ENCODE measurements around the gene RAPGEF5. TPM values are rescaled to one million over a fixed set of nuclear protein-coding genes. Genes with fewer than 3 reads are reported as not detected.

The RAPGEF5 gene
- total RNA-seq, 1 experiment from 2014 or later, result 3.6 TPM

DNA sequence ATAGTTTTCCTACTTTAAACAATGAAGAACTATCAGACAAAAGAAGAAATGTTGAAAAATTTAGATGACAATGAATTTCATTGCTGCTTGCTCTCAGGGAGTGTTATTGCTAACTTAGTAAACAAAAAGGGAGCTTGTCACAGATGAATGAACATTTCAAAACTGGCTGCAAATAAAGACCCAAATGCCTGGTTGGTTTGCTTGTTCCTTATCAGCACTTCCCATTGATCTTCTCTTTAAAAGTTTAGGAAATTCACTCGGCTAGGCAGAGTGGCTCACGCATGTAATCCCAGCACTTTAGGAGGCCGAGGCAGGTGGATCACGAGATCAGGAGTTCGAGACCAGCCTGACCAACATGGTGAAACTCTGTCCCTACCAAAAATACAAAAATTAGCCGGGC, 167.2 kb downstream of the RAPGEF5 start:
- no peak for DNase-seq (ENCODE audit: low read depth)

DNA sequence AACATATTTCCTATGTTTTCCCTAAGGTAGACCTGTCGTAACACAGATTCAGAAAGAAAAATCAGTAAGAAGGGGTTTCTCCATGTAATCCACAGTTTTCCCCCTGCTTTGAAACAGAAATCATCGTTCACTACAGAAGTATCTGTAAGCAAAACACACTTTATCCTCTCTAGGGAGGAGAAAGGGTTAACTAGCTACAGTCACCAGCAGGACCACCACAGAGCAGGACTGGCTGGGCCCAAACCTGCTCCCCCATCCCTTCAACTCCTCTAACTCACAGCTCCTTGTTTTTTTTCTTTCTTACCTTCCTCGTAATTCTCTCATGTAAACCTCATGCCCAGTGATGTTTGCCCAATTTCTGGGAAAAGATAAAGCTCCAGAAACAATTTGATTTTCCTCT, 167.7 kb downstream of the RAPGEF5 start:
- DNase-seq (ENCODE audit: low read depth), result no peak

DNA sequence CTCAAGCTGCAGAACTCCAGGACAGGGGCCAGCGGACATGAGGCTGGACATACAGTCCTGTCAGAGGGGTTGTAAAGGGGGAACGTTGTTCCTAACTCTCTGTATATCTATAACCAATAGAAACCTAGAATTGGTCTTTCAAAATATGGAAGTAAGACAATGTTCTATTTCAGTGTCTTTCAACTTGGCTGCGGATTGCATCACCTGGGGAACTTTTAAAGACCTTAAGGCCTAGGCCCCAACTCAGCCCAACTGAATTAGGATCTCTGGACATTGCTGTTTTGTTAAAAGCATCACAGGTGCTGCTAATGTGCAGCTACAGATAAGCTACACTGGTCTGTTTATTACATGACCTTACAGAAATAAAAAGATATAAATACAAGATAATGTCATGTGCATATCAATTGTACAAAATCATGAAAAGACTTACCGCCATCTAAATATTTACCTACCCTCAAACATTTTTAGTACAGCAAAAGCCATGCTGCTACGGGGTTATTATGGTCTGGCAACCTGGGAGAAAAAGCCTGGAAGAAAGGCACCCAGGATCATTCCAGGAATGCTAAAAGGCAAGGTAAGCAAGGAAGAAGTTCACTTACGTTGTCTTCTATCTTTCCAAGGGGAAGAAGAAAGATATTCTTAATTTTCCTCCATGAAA, 169.1 kb downstream of the RAPGEF5 start:
- no peak for DNase-seq (ENCODE audit: low read depth)

DNA sequence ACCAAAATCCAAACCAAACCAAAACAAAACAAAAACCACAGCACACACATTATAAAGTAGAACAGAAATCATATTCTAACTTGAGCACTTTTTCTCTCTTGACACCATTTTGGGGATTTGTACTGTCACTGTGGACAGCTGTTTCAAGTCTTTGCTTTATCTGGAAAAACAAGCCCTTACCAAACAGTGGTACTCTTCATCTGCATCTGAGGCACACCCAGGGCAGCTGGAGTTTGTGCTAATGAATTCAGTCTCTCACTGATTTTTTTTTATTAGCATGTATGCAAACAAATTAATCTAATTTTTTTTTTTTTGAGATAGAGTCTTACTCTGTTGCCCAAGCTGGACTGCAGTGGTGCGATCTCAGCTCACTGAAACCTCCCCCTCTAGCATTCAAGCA, 171.4 kb downstream of the RAPGEF5 start:
- DNase-seq (ENCODE audit: low read depth), result no peak

- no peak for DNase-seq (ENCODE audit: low read depth)
Measured at GRCh38 chr7:22184549-22185199, 172.3 kb downstream of the RAPGEF5 start.

GRCh38 chr7:22183522-22184280, 173.3 kb downstream of the RAPGEF5 start:
- no peak for DNase-seq (ENCODE audit: low read depth)

GRCh38 chr7:22182149-22182548, 174.8 kb downstream of the RAPGEF5 start:
- DNase-seq (ENCODE audit: low read depth), result no peak

DNA sequence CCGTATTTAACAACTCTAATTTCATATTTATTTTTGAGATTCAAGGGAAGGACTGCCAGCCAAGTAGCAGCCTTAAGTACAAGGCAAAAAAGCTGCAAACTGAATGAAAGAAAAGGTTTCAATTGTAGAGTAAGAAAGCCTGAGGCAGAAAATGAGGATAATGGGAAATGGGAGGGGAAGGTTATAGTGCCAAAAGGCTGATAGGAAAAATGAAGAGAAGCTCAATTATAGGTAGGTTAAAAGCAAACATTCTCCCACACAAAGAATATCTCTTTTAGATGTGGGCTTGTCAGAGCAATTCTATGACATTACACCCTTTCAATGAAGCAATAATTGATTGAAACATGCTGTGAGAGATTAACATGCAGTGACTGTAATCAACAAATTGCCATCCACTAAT, 175.3 kb downstream of the RAPGEF5 start:
- DNase-seq (ENCODE audit: low read depth), result no peak

DNA sequence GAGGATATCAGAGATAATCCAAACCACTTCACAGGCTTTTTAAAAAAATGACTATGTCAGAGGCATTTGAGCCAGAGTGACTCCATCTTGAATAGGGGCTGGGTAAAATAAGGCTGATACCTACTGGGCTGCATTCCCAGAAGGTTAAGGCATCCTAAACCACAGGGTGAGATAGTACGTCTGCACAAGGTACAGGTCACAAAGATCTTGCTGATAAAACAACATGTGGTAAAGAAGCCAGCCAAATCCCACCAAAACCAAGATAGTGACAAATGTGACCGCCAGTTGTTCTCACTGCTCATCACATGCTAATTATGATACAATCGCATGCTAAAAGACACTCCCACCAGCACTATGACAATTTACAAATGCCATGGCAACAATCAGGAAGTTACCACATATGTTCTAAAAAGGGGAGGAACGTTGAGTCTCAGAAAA, 177.5 kb downstream of the RAPGEF5 start:
- DNase-seq (ENCODE audit: low read depth), result peak; percentile 35

DNA sequence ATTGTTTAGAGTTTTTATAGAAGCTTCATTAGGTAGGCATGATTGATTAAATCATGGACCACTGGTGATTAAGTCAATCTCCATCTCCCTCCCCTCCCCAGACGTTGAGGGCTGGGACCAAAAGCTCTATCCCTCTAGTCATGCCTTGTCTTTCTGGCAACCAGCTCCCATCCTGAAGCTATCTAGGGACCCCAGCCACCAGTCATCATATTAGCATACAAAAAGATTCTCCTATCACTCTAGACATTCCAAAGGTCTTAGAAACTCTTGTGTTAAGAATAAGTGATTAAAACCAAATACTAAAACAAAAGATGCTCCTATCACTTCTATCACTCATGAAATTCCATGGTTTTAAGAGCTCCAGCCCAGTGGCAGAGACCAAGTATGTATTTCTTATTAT, 178.2 kb downstream of the RAPGEF5 start:
- no peak for DNase-seq (ENCODE audit: low read depth)

DNA sequence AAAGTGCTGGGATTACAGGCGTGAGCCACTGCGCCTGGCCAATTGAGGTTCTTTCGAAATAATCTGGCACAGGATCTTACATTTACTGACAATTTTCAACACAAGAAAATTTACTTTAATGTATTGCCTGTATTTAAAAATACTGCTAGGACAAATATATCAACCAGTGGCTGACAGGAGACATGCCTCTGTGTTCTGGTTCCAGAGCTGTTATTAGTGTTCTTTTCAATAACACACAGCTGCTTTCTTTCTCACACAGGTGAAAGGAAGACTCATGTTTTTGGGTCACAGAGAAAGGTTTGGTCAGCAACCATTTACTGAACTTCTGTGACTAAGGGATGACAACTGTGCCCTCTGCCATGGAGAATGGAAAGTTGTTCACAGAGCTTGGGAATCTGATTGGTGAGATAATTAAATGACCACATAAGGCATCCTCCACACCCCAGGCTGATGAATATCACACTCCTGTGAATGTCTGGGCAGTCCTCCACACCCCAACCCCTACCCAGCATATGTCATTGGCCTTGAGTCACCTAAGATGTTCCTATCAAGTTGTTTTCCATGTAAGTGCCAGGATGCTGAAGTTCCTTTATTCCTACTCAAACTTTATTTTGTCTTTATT, 180.1 kb downstream of the RAPGEF5 start:
- DNase-seq (ENCODE audit: low read depth), result no peak

GRCh38 chr7:22174574-22174953, 182.4 kb downstream of the RAPGEF5 start:
- DNase-seq (ENCODE audit: low read depth), result no peak

GRCh38 chr7:22173685-22174573, 183.0 kb downstream of the RAPGEF5 start:
- peak; percentile 44 for DNase-seq (ENCODE audit: low read depth)

- no peak for DNase-seq (ENCODE audit: low read depth)
Measured at GRCh38 chr7:22168129-22168634, 188.8 kb downstream of the RAPGEF5 start.

- DNase-seq (ENCODE audit: low read depth), result no peak
Measured at GRCh38 chr7:22167482-22167881, 189.5 kb downstream of the RAPGEF5 start.

- DNase-seq (ENCODE audit: low read depth), result no peak
Measured at GRCh38 chr7:22166928-22167327, 190.0 kb downstream of the RAPGEF5 start.

GRCh38 chr7:22159341-22159740, 197.6 kb downstream of the RAPGEF5 start:
- no peak for DNase-seq (ENCODE audit: low read depth)

- DNase-seq (ENCODE audit: low read depth), result no peak
Measured at GRCh38 chr7:22157552-22157951, 199.4 kb downstream of the RAPGEF5 start.

DNA sequence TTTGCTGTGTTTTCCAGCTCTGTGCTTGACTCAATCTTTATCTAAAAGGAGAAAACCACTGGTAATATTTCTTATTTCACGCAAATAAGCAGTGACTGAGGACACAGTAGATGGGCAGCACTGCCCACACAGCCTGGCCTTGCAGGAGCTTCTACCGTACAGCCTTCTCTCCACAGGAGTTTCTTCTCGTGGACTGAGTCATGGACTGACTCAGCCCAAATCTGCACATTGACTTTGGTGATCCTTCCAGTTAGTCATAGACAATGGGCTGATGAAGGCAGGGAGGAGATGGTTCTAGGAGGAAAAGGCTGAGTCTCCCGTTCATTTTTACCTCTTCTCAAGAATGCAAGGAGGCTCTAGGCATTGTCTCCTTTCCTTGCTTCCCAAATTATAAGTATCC, 200.7 kb downstream of the RAPGEF5 start:
- DNase-seq (ENCODE audit: low read depth), result peak; percentile 84

GRCh38 chr7:22154143-22154529, 202.8 kb downstream of the RAPGEF5 start:
- peak; percentile 27 for DNase-seq (ENCODE audit: low read depth)

DNA sequence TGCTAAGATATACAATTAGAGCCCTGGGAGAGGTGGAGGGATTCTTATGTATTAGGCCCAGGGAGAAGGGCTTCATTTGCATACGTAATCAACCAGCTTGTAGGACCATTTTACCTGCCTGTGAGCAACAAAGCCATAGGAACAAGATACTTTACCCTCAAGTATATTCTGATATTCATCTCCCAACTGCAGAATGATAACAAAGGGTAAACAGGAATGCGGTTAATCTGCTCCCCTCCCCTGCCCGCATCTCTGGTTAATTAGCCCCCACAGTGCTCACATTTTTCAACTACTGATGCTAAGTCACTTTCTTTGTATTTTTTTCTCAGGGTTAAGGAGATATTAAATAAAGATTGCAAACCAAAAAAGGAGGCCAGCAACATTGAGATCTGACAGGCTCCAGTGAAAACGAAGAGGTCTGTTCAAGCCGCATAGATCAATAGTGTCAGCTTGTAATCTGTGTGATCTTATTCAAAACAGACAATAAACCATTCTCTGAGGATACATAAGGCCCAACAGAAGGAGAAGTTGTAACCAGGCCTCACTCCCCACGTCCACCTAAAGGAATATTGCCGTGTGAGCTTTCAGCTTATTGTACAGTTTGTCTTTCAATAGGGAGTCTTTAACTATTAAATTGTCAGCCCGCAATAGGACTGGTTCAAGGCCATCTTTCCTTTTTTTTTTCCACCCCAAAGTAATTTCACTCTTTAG, 203.4 kb downstream of the RAPGEF5 start:
- DNase-seq (ENCODE audit: low read depth), result no peak

All from RPMI7951 (cell line).